ENCODE data around the gene DEDD.

DNA sequence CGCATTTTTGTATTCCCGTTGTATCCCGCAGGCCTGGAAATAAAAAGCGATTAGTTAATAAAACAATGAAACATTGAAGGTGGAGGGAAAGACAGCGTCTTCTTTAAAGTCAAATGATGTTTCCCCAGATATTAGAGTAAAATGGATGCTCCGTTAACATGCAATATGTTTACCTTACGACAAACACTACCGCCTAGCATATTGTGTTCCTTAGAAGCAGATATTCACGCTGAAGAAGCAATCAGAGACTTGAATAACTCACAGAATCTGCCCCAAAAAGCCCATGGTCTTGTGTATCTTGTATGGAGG, 45.4 kb upstream of the DEDD start:
- TF ChIP-seq, protein P1, sequence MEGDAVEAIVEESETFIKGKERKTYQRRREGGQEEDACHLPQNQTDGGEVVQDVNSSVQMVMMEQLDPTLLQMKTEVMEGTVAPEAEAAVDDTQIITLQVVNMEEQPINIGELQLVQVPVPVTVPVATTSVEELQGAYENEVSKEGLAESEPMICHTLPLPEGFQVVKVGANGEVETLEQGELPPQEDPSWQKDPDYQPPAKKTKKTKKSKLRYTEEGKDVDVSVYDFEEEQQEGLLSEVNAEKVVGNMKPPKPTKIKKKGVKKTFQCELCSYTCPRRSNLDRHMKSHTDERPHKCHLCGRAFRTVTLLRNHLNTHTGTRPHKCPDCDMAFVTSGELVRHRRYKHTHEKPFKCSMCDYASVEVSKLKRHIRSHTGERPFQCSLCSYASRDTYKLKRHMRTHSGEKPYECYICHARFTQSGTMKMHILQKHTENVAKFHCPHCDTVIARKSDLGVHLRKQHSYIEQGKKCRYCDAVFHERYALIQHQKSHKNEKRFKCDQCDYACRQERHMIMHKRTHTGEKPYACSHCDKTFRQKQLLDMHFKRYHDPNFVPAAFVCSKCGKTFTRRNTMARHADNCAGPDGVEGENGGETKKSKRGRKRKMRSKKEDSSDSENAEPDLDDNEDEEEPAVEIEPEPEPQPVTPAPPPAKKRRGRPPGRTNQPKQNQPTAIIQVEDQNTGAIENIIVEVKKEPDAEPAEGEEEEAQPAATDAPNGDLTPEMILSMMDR (IDR thresholded peaks at IDR 0.05 in 4 of 5, conservative IDR thresholded peaks at IDR 0.05 in 1 of 5) = no peak
- TF ChIP-seq POLR2A (IDR thresholded peaks at IDR 0.05) = no peak

Measured in gastrocnemius medialis (tissue), 4 donors.